HG03135 (cell line): ENCODE results near the gene COL21A1.
"Not testable (repeated sequence)": the region's sequence is repeated elsewhere in the genome, so short reads cannot be mapped to it uniquely, and the experiment has no call there.

Experiments used
- ATAC-seq: cut with Tn5 transposase; IDR thresholded peaks from one replicate; pipeline ENCODE4 v1.9.1; 2021; ENCODE audit warnings: mild to moderate bottlenecking, moderate library complexity; ENCODE audit not compliant: unreplicated experiment

The COL21A1 gene

DNA sequence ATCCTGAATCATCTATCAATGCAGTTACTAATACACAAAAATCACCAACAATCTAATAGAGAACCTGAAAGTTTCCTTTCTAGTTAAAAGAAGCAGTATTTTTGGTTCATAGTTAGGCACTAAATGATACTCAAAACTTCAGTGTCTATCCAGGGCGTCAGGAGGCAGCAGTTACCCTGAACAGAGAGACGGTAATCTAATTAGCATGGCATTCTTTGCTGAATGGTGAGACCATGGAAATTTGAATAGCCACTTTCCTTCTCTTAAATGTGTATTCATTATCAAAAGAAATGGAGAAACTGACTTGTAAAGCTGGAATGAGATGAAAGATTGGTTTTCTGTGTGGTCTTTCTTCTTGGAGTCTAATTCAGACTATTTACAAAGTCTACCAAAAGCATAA lies 225.4 kb downstream of the COL21A1 start:
- no peak for ATAC-seq

DNA sequence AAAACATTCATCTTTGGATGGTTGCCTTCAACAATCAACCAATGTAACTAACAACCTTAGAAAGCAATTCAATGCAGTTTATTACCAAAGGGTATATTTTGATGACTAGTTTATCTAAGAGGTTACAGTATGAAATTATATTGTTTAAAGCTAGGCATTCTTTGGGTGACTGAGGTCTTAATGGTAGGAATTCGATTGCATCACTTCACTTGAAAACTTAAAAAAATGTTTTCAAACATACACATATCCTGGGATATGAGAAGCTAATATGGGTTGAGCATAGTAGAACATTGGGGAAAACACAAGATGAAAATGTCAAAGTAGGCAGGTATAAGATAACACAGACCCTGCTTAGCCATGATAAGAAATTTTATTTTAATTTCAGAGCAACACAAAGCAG lies 227.4 kb downstream of the COL21A1 start:
- no peak for ATAC-seq

DNA sequence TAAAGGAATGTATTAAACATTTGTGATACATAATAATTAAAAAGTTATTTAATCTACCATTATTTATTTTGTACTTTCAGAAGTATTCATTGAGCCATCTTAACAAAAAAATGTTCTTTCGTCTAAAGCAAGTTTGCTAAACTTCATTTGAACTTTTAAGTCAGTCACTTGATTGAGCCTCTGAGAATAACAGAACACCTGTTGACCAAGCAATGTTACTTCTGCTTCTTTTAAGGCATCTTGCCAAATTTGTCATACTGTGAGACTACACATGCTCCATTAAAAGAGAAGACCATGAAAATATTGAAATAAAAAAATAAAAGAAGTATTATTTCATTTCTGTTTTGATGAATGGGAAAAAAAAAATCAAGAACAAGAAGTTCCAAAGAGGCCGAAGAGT lies 230.2 kb downstream of the COL21A1 start:
- no peak for ATAC-seq

DNA sequence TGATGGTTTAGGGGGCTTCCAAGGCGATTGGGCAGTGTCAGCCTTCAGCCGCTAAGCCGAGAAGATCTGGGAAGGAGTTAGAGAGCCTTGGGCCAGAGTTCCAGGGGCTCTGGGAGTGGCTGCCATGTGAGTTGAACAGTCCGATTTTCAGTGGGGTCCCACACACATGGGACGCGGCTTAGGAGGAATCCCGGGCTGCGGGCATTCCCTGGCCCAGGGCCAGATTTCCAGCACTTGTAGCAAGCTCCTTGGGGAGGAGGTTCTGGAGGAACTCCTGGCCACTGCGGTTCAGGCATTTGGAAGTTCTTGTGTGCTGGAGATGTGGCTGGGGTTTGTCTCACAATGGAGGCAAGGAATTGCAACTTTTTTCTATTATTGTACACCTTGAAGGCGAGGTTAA lies 233.3 kb downstream of the COL21A1 start:
- ATAC-seq: not testable (repeated sequence)

DNA sequence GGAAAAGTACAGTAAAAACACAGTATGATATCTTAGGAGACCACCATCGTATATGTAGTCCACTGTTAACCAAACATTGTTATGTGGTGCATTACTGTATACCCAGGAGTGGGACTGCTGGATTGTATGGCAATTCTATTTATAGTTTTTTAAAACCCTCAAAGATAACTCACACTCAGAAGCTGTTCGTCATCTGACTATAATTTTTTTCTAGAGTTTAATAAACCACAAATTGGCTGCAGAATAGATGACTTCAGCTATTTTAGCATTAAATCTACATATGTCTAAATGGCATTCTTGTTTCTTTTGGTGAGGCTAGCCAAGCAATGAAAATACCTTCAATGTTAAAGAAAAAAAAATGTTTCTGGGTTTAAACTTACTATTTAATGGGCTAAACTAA lies 237.7 kb downstream of the COL21A1 start:
- no peak for ATAC-seq
